Measurements from ENCODE around the gene ZCCHC24. TPM values are rescaled to one million over a fixed set of nuclear protein-coding genes. Genes with fewer than 3 reads are reported as not detected.

Gene ZCCHC24
- total RNA-seq, 1 donor: 56.0 TPM

- DNase-seq (ENCODE audit: low read depth): no peak
- no peak overlapping the region for H3K4me3 ChIP-seq (ENCODE audit: low read depth, low read length)
- TF ChIP-seq CTCF (IDR thresholded peaks at IDR 0.05; ENCODE audit: insufficient read depth, low read length): no peak
These were observed 28.2 kb upstream of the ZCCHC24 start for GRCh38 chr10:79473496-79474095.

GRCh38 chr10:79472951-79473350 lies 27.5 kb upstream of the ZCCHC24 start:
- DNase-seq (ENCODE audit: low read depth): peak; percentile 36

GRCh38 chr10:79472449-79472848 lies 27.0 kb upstream of the ZCCHC24 start:
- TF ChIP-seq CTCF (IDR thresholded peaks at IDR 0.05; ENCODE audit: insufficient read depth, low read length): no peak
- H3K4me3 ChIP-seq (ENCODE audit: low read depth, low read length): no peak overlapping the region
- DNase-seq (ENCODE audit: low read depth): no peak

More at GRCh38 chr10:79472951-79473350, 27.5 kb upstream of the ZCCHC24 start:
- no peak for TF ChIP-seq CTCF (IDR thresholded peaks at IDR 0.05; ENCODE audit: insufficient read depth, low read length)
- no peak overlapping the region for H3K4me3 ChIP-seq (ENCODE audit: low read depth, low read length)

GRCh38 chr10:79471776-79472175 lies 26.4 kb upstream of the ZCCHC24 start:
- no peak for TF ChIP-seq CTCF (IDR thresholded peaks at IDR 0.05; ENCODE audit: insufficient read depth, low read length)
- H3K4me3 ChIP-seq (ENCODE audit: low read depth, low read length): no peak overlapping the region
- no peak for DNase-seq (ENCODE audit: low read depth)

GRCh38 chr10:79470096-79470495 lies 24.7 kb upstream of the ZCCHC24 start:
- no peak for DNase-seq (ENCODE audit: low read depth)
- H3K4me3 ChIP-seq (ENCODE audit: low read depth, low read length): no peak overlapping the region
- no peak for TF ChIP-seq CTCF (IDR thresholded peaks at IDR 0.05; ENCODE audit: insufficient read depth, low read length)

- no peak for TF ChIP-seq CTCF (IDR thresholded peaks at IDR 0.05; ENCODE audit: insufficient read depth, low read length)
- no peak for DNase-seq (ENCODE audit: low read depth)
These were observed 23.6 kb upstream of the ZCCHC24 start for GRCh38 chr10:79468841-79469585.

More at GRCh38 chr10:79468841-79469585, 23.6 kb upstream of the ZCCHC24 start:
- no peak overlapping the region for H3K4me3 ChIP-seq (ENCODE audit: low read depth, low read length)
